NCI-H82 (cell line): ENCODE results near the gene AFG3L2.
"Not testable (repeated sequence)": the region's sequence is repeated elsewhere in the genome, so short reads cannot be mapped to it uniquely, and the experiment has no call there.

Experiments
- DNase-seq: peaks from one replicate; lab custom pipeline; 2025; lab: John Stamatoyannopoulos, UW

The AFG3L2 gene

GRCh38 chr18:12376754-12377555 lies at the start of gene AFG3L2:
Gene AFG3L2 (minus strand): TSS chr18:12377227. CDS start chr18:12377082, 145 bp downstream.
- peak; percentile 100 for DNase-seq

- DNase-seq: no peak
Measured at GRCh38 chr18:12424252-12424651, 47.2 kb upstream of the AFG3L2 start.

GRCh38 chr18:12423820-12424219 lies 46.8 kb upstream of the AFG3L2 start:
- DNase-seq: peak; percentile 24

- no peak for DNase-seq
Measured at GRCh38 chr18:12423393-12423792, 46.4 kb upstream of the AFG3L2 start.

GRCh38 chr18:12422936-12423335 lies 45.9 kb upstream of the AFG3L2 start:
- peak; percentile 88 for DNase-seq

GRCh38 chr18:12421732-12422131 lies 44.7 kb upstream of the AFG3L2 start:
- DNase-seq: peak; percentile 39

GRCh38 chr18:12420821-12421421 lies 43.9 kb upstream of the AFG3L2 start:
- peak; percentile 94 for DNase-seq

- DNase-seq: no peak
Measured at GRCh38 chr18:12417687-12418086, 40.7 kb upstream of the AFG3L2 start.

- DNase-seq: no peak
Measured at GRCh38 chr18:12416098-12416729, 39.2 kb upstream of the AFG3L2 start.

- no peak for DNase-seq
Measured at GRCh38 chr18:12411456-12411855, 34.4 kb upstream of the AFG3L2 start.

- not testable (repeated sequence) for DNase-seq
Measured at GRCh38 chr18:12410747-12411146, 33.7 kb upstream of the AFG3L2 start.

GRCh38 chr18:12410081-12410481 lies 33.1 kb upstream of the AFG3L2 start:
- DNase-seq: no peak

GRCh38 chr18:12409469-12409868 lies 32.4 kb upstream of the AFG3L2 start:
- DNase-seq: peak; percentile 55

GRCh38 chr18:12408247-12408869 lies 31.3 kb upstream of the AFG3L2 start:
- DNase-seq: peak; percentile 71

GRCh38 chr18:12406371-12407111 lies 29.5 kb upstream of the AFG3L2 start:
- DNase-seq: no peak

- no peak for DNase-seq
Measured at GRCh38 chr18:12405066-12405465, 28.0 kb upstream of the AFG3L2 start.

- no peak for DNase-seq
Measured at GRCh38 chr18:12403601-12404506, 26.8 kb upstream of the AFG3L2 start.

GRCh38 chr18:12401881-12402280 lies 24.9 kb upstream of the AFG3L2 start:
- no peak for DNase-seq

- DNase-seq: no peak
Measured at GRCh38 chr18:12399231-12399630, 22.2 kb upstream of the AFG3L2 start.

- DNase-seq: peak; percentile 33
Measured at GRCh38 chr18:12398625-12399024, 21.6 kb upstream of the AFG3L2 start.

GRCh38 chr18:12397793-12398192 lies 20.8 kb upstream of the AFG3L2 start:
- DNase-seq: no peak
